ENCODE data around the gene ST3GAL3.

DNA sequence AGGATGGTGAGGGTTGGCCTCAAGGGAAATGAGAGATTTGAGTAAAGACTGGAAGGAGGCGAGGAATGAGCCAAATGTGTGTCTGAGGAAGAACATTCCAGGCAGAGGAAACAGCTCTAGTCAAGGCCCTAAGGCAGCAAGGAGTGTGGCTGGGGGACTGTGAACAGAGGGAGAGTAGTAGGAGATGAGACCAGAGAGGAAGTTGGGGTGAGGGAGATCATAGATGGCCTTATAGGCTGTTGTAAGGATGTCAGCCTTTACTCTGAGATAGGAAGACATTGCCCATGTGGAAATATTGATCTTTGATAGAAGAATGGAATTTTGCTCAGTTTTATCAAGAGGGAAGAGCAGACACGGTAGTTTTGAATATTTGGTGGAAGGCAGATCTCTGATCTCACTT is 171.1 kb downstream of the ST3GAL3 start:
- TF ChIP-seq FOXK2 (IDR thresholded peaks at IDR 0.05) (no peak), BHLHE40 (IDR thresholded peaks at IDR 0.05; ENCODE audit: borderline replicate concordance) (no peak), CTBP1 (IDR thresholded peaks at IDR 0.05; ENCODE audit: borderline replicate concordance) (no peak), LEF1 (IDR thresholded peaks at IDR 0.05; ENCODE audit: borderline replicate concordance) (no peak)
